Thyroid gland (tissue), 4 donors: ENCODE data around the gene ADAMTS6. TPM values are rescaled to one million over a fixed set of nuclear protein-coding genes. Genes with fewer than 3 reads are reported as not detected.

ENCODE experiments used
- DNase-seq, 2 donors: peaks; one replicate each; pipeline ENCODE4 v3.0.0-alpha.2; 2019
- H3K27ac ChIP-seq, 3 donors: fragments of 200-600 bp; sonication (generic); 1 replicate in 2 of 3; 2 replicates in 1 of 3; pipeline ENCODE4 v1.5.1; 2016 to 2019; ENCODE audit warnings: mild to moderate bottlenecking in 1 of 3, moderate library complexity in 1 of 3
- H3K27me3 ChIP-seq: fragments of 200-600 bp; sonication (generic); one replicate; pipeline ENCODE4 v1.5.1; 2019
- H3K36me3 ChIP-seq, 2 donors: fragments of 200-600 bp; sonication (generic); one replicate each; pipeline ENCODE4 v1.5.1; 2016 to 2019
- H3K4me1 ChIP-seq, 2 donors: fragments of 200-600 bp; sonication (generic); one replicate each; pipeline ENCODE4 v1.5.1; 2017 to 2019
- H3K4me3 ChIP-seq, 3 donors: fragments of 200-600 bp; sonication (generic); replicated peaks in 1 of 3; 1 replicate in 2 of 3; 2 replicates in 1 of 3; pipeline ENCODE4 v1.5.1; 2016; ENCODE audit warnings: mild to moderate bottlenecking in 1 of 3
- H3K9me3 ChIP-seq: fragments of 200-600 bp; sonication (generic); one replicate; pipeline ENCODE4 v1.5.1; 2017
- POLR2A ChIP-seq, 2 donors: fragments of 450-650 bp; IDR thresholded peaks; one replicate each; pipeline ENCODE4 v1.6.1; 2017; ENCODE audit warnings: antibody characterized with exemption in 2 of 2, mild to moderate bottlenecking in 2 of 2, moderate library complexity in 1 of 2
- WGBS, 2 donors: methylation state at CpG; one replicate each; pipeline ENCODE4 v1.1.5; 2017; 5-methylcytosine and 5-hydroxymethylcytosine counted together
- intact Hi-C: fragments of 100-400 bp; cut with DNase I; formaldehyde crosslinking; loops from one replicate; pipeline ENCODE4 v1.15.1; 2023
- total RNA-seq, 4 donors: library from RNA; depleted of rRNA; stranded (reverse); fragments of >200 nt; gene quantifications; one replicate each; pipeline ENCODE4 v1.2.3, GENCODE V29; 2016
- TF ChIP-seq, protein P1 (sequence below), 6 experiments: fragments of 200-600 bp in 3 of 6; fragments of 450-650 bp in 3 of 6; sonication (generic) in 3 of 6; IDR thresholded peaks; one replicate each; pipeline ENCODE4 v1.5.1; 2016 to 2019; ENCODE audit warnings: antibody characterized with exemption in 6 of 6, mild to moderate bottlenecking in 2 of 6, inconsistent platforms in 1 of 6, moderate library complexity in 1 of 6

The ADAMTS6 gene
- total RNA-seq, 4 donors from 2014 or later, result 1.0 to 3.4 (median 3.3) TPM

DNA sequence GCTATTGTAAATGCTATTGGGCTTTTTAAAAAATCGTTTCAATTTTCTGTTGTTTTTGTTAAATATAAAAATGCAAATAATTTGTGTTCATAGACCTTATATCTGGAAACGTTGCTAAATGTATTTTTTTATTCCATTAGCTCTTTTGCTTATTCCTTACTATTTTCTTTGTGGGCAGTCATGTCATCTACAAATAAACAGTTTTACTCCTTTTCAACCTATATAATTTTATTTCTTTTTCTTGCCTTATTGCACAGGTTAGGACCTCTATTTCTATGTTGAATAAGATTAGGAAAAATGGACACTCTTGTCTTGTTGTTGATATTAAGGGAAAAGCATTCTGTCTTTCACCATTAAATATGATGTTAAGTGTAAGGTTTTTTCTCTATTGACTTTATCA, 364.2 kb downstream of the ADAMTS6 start:
- H3K27me3 ChIP-seq, result no peaks in the 10 kb centered on the region
- no peaks in the 10 kb centered on the region for H3K4me1 ChIP-seq
- H3K36me3 ChIP-seq, result no peaks in the 10 kb centered on the region
- WGBS, 2 donors, result 87% methylated on average over 2 of the region's 2 CpGs
- intact Hi-C loops, result no loop called here
- H3K9me3 ChIP-seq, result no peaks in the 10 kb centered on the region
- no peak overlapping the region for H3K4me3 ChIP-seq
- no peak overlapping the region for H3K27ac ChIP-seq
- TF ChIP-seq POLR2A (IDR thresholded peaks at IDR 0.05), result no peak
- TF ChIP-seq, protein P1, sequence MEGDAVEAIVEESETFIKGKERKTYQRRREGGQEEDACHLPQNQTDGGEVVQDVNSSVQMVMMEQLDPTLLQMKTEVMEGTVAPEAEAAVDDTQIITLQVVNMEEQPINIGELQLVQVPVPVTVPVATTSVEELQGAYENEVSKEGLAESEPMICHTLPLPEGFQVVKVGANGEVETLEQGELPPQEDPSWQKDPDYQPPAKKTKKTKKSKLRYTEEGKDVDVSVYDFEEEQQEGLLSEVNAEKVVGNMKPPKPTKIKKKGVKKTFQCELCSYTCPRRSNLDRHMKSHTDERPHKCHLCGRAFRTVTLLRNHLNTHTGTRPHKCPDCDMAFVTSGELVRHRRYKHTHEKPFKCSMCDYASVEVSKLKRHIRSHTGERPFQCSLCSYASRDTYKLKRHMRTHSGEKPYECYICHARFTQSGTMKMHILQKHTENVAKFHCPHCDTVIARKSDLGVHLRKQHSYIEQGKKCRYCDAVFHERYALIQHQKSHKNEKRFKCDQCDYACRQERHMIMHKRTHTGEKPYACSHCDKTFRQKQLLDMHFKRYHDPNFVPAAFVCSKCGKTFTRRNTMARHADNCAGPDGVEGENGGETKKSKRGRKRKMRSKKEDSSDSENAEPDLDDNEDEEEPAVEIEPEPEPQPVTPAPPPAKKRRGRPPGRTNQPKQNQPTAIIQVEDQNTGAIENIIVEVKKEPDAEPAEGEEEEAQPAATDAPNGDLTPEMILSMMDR (IDR thresholded peaks at IDR 0.05), result no peak
- no peak for DNase-seq

DNA sequence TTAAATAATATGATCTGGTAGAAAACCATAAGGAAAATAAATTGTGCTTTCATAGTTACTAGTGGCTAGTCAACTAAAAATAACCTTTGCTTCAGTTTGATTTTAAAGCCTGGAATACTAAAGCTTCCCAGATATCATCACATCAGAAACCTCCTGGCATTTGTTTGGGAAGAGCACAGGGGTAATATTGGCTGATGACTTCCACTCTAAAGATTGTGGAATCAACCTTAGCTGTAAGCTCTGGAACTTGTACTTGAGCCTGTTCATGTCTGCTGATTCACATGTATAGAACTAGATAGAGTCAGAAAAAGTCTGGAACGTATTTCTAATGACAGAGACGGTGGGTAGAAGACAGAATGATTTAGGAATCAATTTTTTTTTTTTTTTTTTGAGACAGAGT, 367.9 kb downstream of the ADAMTS6 start:
- Histone ChIP-seq H3K27me3 (no peaks in the 10 kb centered on the region), H3K27ac (no peak overlapping the region), H3K4me1 (no peaks in the 10 kb centered on the region), H3K4me3 (no peak overlapping the region), H3K9me3 (no peaks in the 10 kb centered on the region), H3K36me3 (no peaks in the 10 kb centered on the region)
- no peak for DNase-seq
- intact Hi-C loops, result no loop called here
- 92 to 97% methylated on average over 2 of the region's 2 CpGs for WGBS, 2 donors
- TF ChIP-seq, protein P1 (IDR thresholded peaks at IDR 0.05), result no peak
- no peak for TF ChIP-seq POLR2A (IDR thresholded peaks at IDR 0.05)

DNA sequence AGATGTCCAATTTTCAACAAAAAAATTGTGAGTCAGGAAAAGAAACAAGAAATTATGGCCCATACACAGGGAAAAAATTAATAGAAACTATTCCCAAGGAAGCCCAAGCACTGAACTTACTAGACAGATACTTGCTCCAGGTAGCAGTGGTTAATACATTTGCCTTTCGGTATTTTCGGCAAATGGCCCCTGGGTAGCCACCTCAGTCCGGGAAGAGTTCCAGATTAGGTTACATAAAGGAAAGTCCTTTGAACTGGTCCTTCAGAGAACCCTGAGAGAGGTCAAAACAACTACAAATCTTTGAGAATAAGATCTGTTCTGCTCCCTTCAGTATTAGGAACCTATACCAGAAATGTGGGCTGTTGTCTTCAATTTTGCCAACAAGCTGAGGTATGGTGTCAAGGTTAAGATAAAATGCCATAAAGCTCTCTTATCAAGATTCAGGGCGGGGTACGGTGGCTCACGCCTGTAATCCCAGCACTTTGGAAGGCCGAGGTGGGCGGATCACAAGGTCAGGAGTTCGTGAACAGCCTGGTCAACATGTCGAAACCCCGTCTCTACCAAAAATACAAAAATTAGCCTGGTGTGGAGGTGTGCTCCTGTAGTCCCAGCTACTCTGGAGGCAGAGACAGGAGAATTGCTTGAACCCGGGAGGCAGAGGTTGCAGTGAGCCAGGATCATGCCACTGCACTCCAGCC, 369.6 kb downstream of the ADAMTS6 start:
- H3K4me1 ChIP-seq, result no peaks in the 10 kb centered on the region
- intact Hi-C loops, result no loop called here
- DNase-seq, result no peak
- no peaks in the 10 kb centered on the region for H3K9me3 ChIP-seq
- no peak overlapping the region for H3K27ac ChIP-seq
- TF ChIP-seq, protein P1 (IDR thresholded peaks at IDR 0.05), result no peak
- TF ChIP-seq POLR2A (IDR thresholded peaks at IDR 0.05), result no peak
- no peak overlapping the region for H3K4me3 ChIP-seq
- no peaks in the 10 kb centered on the region for H3K27me3 ChIP-seq
- WGBS, 2 donors, result 90 to 94% methylated on average over 12 of the region's 12 CpGs
- no peaks in the 10 kb centered on the region for H3K36me3 ChIP-seq

DNA sequence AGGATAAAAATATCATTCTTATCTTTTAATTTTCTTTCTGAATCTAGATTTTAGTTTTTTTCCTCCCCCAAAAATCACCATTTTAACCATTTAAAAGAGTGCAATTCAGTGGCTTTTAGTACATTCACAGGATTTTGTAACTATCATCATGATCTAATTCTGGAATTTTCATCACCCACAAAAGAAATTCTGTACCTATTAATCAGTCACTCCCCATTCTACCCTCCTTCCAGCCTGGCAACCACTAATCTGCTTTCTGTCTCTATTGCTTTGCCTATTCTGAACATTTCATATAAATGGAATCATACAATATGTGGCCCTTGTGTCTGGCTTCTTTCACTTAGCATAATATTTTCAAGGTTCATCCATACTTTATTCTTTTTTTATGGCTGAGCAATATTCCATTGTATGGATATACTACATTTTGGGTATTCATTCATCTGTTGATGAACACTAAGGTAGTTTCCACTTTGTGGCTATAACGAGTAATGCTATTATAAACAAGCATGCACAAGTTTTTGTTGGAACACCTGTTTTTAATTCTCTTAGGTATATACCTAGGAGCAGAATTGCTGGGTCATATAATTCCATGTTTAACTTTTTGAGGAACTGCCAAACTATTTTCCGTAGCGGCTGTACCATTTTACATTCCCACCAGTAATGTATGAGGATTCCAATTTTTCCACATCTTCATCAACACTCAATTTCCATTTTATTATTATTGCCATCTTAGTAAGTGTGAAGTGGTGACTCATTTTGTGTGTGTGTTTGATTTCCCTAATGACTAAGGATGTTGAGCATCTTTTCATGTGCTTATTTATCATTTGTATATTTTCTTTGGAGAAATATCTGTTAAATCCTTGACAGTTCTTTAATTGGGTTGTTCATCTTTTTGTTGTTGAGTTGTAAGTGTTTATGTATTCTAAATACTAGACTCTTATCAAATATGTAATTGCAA, 372.7 kb downstream of the ADAMTS6 start:
- TF ChIP-seq, protein P1 (IDR thresholded peaks at IDR 0.05), result no peak
- no peaks in the 10 kb centered on the region for H3K9me3 ChIP-seq
- no peaks in the 10 kb centered on the region for H3K27me3 ChIP-seq
- no peak overlapping the region for H3K4me3 ChIP-seq
- H3K27ac ChIP-seq, result no peak overlapping the region
- no peak for DNase-seq
- 92 to 96% methylated on average over 3 of the region's 3 CpGs for WGBS, 2 donors
- no peaks in the 10 kb centered on the region for H3K36me3 ChIP-seq
- H3K4me1 ChIP-seq, result peaks cover 0 to 1% of the 10 kb centered on the region in 2 donors
- intact Hi-C loops, result no loop called here

DNA sequence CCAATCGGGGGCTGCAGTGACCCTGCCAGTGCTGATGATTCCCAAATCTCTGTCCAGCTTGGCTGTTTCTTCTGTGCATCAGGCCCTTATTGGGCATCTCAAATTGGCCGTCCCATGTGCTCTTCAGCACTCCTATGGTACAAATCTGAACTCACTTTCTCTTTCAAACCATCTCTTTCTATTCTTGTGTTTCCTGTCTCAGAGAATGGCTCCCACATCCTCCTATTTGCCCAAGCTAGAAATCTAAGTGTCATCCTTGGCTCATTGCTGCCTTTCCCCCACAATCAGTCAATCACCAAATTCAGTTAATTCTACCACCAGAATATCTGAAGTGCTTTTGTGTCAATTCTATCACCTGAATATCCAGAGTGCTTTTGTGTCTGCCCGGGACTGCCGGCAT, 376.4 kb downstream of the ADAMTS6 start:
- WGBS, 2 donors, result 92 to 95% methylated on average over 4 of the region's 4 CpGs
- no peak for DNase-seq

More for the DNA sequence above, 376.4 kb downstream of the ADAMTS6 start:
- Histone ChIP-seq H3K27me3 (no peaks in the 10 kb centered on the region), H3K9me3 (no peaks in the 10 kb centered on the region), H3K27ac (no peak overlapping the region), H3K4me1 (peaks cover 4 to 8% of the 10 kb centered on the region in 2 donors), H3K4me3 (no peak overlapping the region), H3K36me3 (no peaks in the 10 kb centered on the region)
- intact Hi-C loops, result no loop called here
- no peak for TF ChIP-seq POLR2A (IDR thresholded peaks at IDR 0.05)
- TF ChIP-seq, protein P1 (IDR thresholded peaks at IDR 0.05), result no peak
